ENCODE results near the gene ERGIC3. TPM values are rescaled to one million over a fixed set of nuclear protein-coding genes. Genes with fewer than 3 reads are reported as not detected.

ERGIC3 gene
- total and polyA plus RNA-seq, 10 of the 15 experiments (the other 5 are each of a cell fraction or from before 2014, with no cell fraction given), result 90.4 to 210 (median 139) TPM

DNA sequence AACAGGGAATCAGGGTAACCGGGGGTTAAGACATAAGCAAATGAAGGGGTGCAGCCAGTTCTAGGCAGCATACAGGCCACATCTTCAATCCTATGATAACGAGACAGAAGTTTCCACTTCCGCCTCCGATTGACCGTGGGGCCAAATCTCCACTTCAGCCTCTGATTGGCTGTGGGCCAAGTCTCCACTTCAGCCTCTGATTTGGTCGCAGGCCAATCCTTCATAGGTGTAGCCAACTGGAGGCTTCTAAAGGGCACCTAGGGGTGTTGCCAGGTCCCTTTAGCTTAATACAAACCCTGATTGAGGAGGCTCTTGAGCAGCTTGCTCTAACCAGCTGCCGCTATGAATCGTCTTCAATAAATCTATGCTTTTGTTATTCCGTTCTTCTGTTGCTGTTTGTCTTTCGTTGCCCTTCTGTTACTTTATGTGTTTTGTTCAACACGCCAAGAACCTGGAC, 2.1 kb upstream of the ERGIC3 start (continued):
- peak; percentile 47; the same call in 1 of the 2 replicates for TF ChIP-seq NFYA (IDR thresholded peaks at IDR 0.05; ENCODE audit: borderline replicate concordance, low read depth, low read length)
- peak; percentile 79; the same call in 1 of the 2 replicates for TF ChIP-seq CHD2 (IDR thresholded peaks at IDR 0.05; ENCODE audit: borderline replicate concordance, low read depth, low read length)
- no peak for TF ChIP-seq NR2C2 (IDR thresholded peaks at IDR 0.05; ENCODE audit: borderline replicate concordance, control insufficient read depth, insufficient read length, low read depth)
- TF ChIP-seq CREB1 (IDR thresholded peaks at IDR 0.05; ENCODE audit: low read depth), result no peak
- TF ChIP-seq NFXL1 (IDR thresholded peaks at IDR 0.05; ENCODE audit: borderline replicate concordance), result no peak
- TF ChIP-seq POLR2AphosphoS5 (IDR thresholded peaks at IDR 0.05; ENCODE audit: low read length), result peak; percentile 49; the same call in 1 of the 2 replicates
- TF ChIP-seq, protein P1, sequence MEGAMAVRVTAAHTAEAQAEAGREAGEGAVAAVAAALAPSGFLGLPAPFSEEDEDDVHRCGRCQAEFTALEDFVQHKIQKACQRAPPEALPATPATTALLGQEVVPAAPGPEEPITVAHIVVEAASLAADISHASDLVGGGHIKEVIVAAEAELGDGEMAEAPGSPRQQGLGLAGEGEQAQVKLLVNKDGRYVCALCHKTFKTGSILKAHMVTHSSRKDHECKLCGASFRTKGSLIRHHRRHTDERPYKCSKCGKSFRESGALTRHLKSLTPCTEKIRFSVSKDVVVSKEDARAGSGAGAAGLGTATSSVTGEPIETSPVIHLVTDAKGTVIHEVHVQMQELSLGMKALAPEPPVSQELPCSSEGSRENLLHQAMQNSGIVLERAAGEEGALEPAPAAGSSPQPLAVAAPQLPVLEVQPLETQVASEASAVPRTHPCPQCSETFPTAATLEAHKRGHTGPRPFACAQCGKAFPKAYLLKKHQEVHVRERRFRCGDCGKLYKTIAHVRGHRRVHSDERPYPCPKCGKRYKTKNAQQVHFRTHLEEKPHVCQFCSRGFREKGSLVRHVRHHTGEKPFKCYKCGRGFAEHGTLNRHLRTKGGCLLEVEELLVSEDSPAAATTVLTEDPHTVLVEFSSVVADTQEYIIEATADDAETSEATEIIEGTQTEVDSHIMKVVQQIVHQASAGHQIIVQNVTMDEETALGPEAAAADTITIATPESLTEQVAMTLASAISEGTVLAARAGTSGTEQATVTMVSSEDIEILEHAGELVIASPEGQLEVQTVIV (IDR thresholded peaks at IDR 0.05; ENCODE audit: borderline replicate concordance, partially characterized antibody), result peak; percentile 19
- TF ChIP-seq HDAC6 (IDR thresholded peaks at IDR 0.05; ENCODE audit: unreplicated experiment), result no peak
- no peak for TF ChIP-seq SUZ12 (IDR thresholded peaks at IDR 0.05; ENCODE audit: unreplicated experiment)
- TF ChIP-seq SMAD1 (IDR thresholded peaks at IDR 0.05; ENCODE audit: low read depth, partially characterized antibody), result peak; percentile 59
- peak; percentile 70 for TF ChIP-seq RFX5 (IDR thresholded peaks at IDR 0.05; ENCODE audit: low read depth, low read length)
- TF ChIP-seq NR2F1 (conservative IDR thresholded peaks at IDR 0.05), result no peak; the same call in 1 of the 2 replicates
- TF ChIP-seq, protein P2, sequence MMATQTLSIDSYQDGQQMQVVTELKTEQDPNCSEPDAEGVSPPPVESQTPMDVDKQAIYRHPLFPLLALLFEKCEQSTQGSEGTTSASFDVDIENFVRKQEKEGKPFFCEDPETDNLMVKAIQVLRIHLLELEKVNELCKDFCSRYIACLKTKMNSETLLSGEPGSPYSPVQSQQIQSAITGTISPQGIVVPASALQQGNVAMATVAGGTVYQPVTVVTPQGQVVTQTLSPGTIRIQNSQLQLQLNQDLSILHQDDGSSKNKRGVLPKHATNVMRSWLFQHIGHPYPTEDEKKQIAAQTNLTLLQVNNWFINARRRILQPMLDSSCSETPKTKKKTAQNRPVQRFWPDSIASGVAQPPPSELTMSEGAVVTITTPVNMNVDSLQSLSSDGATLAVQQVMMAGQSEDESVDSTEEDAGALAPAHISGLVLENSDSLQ (IDR thresholded peaks at IDR 0.05), result peak; percentile 98
- TF ChIP-seq RAD51 (IDR thresholded peaks at IDR 0.05), result peak; percentile 69
- peak; percentile 95 for TF ChIP-seq NFYB (IDR thresholded peaks at IDR 0.05; ENCODE audit: insufficient read depth, low read depth, low read length)
- no peak for TF ChIP-seq ETV6 (conservative IDR thresholded peaks at IDR 0.05 in 1 of 2, IDR thresholded peaks at IDR 0.05 in 1 of 2; ENCODE audit: borderline replicate concordance in 1 of 2, low read depth in 1 of 2)
- TF ChIP-seq, protein P3, sequence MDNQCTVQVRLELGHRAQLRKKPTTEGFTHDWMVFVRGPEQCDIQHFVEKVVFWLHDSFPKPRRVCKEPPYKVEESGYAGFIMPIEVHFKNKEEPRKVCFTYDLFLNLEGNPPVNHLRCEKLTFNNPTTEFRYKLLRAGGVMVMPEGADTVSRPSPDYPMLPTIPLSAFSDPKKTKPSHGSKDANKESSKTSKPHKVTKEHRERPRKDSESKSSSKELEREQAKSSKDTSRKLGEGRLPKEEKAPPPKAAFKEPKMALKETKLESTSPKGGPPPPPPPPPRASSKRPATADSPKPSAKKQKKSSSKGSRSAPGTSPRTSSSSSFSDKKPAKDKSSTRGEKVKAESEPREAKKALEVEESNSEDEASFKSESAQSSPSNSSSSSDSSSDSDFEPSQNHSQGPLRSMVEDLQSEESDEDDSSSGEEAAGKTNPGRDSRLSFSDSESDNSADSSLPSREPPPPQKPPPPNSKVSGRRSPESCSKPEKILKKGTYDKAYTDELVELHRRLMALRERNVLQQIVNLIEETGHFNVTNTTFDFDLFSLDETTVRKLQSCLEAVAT (IDR thresholded peaks at IDR 0.05), result 0 out of 2 replicates have a peak, but pooled peaks have one; percentile 25
- peak; percentile 85 for TF ChIP-seq SP1 (IDR thresholded peaks at IDR 0.05; ENCODE audit: low read depth, low read length)
- TF ChIP-seq, protein P4, sequence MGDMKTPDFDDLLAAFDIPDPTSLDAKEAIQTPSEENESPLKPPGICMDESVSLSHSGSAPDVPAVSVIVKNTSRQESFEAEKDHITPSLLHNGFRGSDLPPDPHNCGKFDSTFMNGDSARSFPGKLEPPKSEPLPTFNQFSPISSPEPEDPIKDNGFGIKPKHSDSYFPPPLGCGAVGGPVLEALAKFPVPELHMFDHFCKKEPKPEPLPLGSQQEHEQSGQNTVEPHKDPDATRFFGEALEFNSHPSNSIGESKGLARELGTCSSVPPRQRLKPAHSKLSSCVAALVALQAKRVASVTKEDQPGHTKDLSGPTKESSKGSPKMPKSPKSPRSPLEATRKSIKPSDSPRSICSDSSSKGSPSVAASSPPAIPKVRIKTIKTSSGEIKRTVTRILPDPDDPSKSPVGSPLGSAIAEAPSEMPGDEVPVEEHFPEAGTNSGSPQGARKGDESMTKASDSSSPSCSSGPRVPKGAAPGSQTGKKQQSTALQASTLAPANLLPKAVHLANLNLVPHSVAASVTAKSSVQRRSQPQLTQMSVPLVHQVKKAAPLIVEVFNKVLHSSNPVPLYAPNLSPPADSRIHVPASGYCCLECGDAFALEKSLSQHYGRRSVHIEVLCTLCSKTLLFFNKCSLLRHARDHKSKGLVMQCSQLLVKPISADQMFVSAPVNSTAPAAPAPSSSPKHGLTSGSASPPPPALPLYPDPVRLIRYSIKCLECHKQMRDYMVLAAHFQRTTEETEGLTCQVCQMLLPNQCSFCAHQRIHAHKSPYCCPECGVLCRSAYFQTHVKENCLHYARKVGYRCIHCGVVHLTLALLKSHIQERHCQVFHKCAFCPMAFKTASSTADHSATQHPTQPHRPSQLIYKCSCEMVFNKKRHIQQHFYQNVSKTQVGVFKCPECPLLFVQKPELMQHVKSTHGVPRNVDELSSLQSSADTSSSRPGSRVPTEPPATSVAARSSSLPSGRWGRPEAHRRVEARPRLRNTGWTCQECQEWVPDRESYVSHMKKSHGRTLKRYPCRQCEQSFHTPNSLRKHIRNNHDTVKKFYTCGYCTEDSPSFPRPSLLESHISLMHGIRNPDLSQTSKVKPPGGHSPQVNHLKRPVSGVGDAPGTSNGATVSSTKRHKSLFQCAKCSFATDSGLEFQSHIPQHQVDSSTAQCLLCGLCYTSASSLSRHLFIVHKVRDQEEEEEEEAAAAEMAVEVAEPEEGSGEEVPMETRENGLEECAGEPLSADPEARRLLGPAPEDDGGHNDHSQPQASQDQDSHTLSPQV (IDR thresholded peaks at IDR 0.05), result no peak
- no peak for TF ChIP-seq NBN (IDR thresholded peaks at IDR 0.05)

All from GM12878 (cell line).